NCI-H1092 (cell line): ENCODE measurements around the gene PRKCZ.

Source experiments
- DNase-seq: peaks from one replicate; lab custom pipeline; 2025; lab: John Stamatoyannopoulos, UW

The PRKCZ gene

DNA sequence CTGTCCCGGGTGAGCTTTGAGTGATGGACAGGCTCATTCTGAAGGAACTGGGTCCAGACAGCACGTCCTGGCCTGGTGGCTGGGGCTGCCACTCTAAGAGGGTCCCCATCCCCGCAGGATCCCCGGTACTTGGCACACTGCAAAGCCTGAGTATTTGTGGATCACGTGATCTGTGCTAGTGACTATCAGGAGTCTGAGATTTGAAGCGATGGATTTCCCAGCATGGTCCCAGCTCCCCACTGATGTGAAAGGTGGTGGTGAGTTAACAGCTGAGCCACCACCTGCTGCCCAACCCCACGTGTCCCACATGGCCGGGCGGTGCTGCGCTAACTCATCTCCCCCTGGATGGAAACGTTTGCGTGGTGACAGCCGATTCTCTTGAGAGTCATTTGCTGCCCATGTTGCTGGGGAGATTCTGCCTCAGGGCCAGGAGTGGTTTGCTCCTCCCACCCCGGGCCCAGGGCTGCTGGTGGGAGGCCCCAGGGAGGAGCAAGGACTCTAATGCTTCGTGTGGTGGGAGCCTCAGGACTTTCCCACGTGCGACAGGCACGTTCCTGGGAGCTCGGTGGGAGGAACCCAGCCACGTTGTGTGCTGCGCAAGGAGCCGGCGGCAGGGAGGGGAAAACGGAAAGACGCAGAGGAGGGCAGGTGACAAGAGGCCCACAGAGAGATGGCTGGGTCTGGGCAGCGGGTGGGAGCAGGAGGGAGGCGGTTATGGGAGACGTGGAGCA is 129.2 kb downstream of the PRKCZ start:
- no peak for DNase-seq

DNA sequence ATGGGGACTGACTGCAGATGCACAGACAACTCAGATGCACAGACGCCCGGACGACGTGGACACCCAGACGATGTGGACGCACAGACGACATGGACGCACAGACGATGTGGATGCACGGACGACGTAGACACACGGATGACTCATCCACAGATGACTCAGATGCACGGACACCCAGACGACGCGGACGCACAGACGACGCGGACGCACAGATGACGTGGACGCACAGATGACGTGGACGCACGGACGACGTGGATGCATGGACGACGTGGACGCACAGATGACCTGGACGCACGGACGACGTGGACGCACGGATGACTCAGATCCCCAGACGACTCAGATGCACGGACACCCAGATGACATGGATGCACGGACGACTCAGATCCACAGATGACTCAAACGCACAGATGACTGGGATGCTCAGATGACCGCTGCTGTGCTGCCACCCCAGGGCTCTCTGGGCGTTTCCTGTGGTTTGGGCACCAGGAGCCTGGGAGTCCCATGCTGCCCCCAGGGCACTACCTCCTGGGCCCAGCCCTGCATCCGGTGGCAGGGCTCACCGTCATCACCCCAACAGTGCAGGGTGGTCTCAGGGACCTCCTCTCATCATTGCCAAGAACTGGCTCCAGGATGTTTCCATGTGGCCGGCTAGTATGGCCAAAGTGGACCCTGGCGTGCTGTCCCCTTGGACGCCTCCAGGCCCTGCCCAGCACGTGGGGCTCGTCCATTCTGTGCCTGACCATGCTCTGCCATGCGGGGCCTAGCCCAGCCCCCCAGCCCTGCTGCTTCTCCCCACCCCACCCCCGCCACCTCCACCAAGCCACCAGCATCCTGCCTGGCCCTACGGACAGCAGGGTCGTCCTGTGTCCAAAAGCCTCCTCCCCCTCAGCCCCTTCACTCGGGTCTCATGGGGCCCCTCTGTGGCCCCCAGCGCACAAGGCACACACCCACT is 130.4 kb downstream of the PRKCZ start:
- DNase-seq, result no peak

DNA sequence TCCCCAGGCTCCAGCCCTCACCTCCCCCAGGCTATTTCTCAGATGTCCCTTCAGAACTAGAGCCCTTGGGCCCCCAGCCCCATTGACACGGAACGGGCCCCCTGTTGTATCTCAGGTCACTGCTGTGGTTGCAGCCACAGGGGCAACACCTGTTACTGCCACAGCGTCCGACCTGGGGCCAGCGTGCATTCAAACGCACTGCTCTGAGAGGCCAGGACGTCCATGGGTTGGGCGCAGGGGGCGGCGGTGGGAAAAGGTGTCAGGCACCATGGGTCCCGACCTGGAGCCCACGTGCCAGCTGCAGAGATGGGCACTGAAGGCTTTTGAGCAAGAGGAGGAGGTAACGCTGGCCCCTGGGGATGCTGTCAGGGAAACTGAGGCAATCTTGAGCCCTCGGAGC is 131.1 kb downstream of the PRKCZ start:
- DNase-seq, result no peak

DNA sequence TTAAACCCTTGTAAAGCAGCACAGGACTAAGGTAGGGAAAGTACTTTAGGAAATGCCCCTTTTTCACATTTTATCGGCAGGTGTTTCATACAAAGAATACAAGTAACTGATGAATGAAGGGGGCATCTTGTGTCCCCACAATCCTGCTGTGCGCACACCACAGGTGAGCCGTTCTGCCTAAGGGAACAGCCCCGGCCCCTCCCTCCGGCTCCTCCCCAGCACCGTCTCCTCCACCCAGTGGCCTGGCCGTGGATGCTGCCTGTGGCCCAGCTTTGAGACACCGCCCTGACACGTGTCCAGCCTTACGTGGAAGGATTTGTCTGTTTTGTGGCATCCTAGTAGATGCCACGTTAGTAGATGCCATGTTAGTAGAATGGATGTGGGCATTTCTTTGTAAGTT is 131.5 kb downstream of the PRKCZ start:
- no peak for DNase-seq

DNA sequence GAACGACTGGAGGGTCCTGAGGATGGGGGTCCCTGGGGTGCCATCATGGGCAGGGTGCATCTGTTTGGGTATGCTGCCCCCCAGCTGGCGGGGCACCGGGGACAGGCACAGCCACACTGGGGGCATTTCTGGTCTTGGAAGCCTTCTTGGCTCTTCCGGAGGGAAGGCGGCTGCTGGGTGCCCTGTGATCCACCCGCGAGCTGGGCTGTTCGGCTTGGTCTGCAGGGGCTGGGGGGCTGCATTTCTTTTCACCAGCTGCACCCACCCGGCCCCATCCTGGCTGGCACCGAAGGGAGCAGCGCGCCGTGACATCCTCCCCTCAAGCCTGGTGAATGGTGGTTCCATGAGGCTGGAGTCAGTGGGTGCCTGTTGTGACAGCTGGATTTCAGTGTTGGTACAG is 132.2 kb downstream of the PRKCZ start:
- DNase-seq, result no peak

DNA sequence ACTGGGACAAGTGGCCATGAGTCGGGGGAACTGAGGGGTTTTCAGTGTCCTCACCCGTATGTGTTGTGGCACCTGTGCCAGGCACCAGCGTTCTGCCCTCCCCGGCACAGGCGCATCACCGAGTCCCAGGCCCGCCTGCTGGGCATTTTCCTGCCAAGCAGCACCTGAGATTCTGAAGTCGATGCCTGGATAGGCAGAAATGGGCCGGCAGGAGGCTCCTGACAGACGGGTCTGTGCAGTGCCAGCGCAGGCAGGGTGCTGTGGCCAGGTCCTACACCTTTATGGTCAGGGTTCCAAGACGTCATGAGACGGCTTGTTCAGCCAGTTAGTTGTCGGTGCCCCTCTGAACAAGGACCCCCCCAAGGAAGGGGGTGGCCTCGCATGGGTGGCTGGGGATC is 133.7 kb downstream of the PRKCZ start:
- no peak for DNase-seq

DNA sequence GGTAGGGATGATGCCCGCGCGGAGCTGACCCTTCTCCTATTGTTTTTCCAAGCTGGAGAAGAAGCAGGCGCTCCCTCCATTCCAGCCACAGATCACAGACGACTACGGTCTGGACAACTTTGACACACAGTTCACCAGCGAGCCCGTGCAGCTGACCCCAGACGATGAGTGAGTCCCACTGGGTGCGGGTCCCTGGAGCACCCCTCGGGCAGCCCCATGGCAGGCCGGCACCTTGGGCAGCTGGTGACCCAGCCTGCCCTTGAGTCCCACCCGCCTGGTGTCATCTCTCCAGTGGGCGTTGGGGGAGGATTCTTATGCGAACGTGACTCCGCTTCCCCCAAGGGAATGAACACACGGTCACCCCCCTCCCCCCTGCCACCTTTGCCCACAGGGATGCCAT is 134.3 kb downstream of the PRKCZ start:
- no peak for DNase-seq

DNA sequence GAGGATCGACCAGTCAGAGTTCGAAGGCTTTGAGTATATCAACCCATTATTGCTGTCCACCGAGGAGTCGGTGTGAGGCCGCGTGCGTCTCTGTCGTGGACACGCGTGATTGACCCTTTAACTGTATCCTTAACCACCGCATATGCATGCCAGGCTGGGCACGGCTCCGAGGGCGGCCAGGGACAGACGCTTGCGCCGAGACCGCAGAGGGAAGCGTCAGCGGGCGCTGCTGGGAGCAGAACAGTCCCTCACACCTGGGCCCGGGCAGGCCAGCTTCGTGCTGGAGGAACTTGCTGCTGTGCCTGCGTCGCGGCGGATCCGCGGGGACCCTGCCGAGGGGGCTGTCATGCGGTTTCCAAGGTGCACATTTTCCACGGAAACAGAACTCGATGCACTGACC is 134.7 kb downstream of the PRKCZ start:
- no peak for DNase-seq

DNA sequence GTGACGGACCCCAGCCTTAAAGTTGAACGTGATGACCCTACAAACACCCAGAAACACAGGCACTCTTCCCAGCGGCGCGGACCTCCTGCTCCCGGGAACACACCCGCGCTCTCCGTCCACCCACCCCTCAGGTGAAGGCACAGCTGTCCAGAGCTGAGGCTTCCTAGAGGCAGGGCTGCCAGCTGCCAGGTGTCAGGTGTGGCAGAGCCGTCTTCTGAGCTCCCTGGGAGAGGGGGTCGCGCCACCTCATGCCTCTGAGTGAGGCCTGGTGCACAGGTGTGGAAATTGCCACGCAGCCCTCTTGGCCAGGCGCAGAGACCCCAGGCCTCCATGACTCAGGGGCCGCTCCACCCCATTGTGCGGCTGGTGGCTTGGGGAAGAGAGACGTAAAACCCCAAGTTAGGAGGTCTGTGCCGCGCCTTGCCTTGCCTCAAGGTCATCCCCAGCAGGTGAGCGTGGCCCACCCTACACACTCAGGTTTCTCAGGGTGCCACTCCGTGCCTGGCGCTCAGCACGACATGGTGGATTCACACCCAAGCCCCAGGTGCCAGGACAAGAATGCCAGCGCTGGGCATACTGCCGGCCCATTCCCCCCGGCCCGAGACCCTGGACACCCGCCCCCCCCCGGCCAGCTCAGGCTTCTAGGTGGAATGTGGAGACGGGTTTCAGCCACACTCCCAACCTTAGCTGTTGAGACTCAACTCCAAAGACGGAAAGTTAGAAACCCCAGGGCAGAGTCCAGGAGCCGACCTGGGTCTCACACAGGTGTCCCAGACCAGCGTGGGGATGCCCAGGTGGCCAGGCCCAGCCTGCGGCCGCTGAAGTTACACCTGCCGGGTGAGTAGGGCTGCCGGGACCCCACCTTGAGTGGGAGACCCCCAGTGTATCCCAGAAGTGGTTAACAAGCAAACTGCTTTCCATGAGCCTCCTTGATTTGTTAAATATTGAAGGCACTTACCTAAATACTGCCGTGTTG is 136.0 kb downstream of the PRKCZ start:
- no peak for DNase-seq

DNA sequence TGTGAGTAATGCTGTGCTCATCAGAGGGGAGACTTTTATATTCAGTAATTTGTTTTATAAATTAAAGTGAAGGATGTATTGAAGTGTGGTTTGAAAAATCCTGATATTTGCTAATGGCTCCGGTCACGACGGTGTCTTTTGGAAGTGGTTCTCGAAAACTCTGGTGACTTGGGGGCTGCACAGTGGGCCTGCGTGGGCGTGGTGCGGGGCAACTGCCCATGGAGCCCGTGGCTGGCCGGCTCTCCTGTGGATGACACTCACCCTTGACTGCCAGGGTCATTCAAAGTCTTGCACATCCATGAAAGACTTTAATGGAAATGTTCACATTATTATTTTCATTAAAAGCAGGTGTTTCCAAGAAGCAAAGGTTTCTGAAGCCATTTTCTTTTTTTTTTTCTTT is 136.7 kb downstream of the PRKCZ start:
- DNase-seq, result no peak

DNA sequence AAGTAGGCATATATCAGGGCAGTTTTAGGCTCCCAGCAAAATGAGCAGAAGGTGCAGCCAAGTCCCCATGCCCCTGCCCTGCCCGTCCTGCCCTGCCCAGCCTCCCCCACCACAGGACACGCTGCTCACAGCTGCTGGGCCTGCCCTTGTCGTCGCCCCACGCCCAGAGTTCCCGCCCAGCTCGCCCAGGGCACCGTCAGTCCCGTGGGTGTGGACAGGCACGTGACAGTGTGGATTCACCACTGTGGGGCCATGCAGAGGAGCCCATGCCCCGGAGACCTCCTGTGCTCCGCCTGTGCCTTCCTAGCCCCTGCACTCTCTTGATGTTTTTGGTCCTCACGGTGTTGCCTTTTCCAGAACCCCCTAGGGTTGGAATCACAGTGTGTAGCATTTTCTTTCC is 137.4 kb downstream of the PRKCZ start:
- DNase-seq, result no peak

DNA sequence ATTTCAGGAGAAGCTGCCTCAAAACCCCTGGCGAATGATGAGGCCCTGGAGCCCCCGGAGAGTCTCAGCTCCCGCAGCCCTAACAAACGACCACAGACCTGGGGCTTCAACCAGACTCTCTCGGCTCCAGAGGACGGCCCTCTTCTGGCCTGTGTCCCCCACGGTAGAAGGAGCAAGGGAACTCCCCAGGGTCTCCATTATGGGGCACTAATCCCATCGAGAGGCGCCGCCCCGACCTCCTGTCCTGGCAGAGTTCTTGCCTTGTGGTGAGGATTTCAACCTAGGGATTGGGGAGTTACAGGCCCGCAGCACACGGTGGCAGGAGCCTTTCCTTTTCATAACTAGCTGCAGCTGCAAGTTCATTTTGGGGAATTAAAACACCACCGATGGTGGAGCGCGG is 138.1 kb downstream of the PRKCZ start:
- DNase-seq, result no peak

DNA sequence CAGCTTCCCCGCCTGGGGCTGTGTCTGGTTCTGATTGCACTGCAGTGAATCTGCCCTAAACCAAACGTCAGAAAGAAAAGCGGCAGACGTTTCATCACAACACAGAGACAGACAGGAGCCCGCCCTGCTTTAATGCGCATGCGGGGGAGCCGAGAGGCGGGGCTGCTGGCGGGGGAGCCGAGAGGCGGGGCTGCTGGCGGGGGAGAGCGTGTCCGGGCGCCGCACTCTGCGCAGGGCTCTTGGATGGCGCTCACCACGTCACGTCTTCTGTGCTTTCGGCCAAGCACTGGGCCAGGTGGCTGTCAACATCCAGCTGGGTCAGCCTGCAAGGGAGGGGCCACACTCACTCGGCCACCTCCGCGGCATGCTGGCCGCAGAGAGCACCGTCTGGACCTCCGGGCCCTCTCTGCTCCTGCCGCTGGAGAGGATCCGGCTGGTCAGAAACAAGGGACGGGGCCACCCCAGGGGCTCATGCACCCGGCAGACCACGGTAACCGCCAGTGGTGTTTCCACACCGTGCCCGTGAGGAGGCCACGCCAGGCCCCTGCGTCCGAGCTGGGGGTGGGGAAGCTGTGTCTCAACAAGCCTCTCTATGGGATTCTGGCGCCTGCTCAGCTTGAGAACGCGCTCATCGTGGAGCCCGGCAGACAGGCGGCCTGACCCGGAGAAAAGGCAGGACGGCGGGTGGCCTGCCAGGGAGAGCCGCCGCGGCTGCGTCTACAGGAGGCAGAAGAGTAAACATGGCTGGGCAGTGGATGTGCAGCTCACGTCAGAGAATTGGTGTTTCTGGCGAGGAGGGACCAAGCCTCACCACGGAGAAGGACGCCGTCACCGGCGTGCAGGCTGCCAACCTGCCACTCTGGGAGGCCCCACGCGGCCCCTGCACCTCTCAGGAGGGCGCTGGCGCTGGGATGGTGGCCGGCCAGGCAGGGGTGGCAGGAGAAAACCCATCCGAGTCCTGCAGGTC is 139.5 kb downstream of the PRKCZ start:
- DNase-seq, result peak; percentile 83

DNA sequence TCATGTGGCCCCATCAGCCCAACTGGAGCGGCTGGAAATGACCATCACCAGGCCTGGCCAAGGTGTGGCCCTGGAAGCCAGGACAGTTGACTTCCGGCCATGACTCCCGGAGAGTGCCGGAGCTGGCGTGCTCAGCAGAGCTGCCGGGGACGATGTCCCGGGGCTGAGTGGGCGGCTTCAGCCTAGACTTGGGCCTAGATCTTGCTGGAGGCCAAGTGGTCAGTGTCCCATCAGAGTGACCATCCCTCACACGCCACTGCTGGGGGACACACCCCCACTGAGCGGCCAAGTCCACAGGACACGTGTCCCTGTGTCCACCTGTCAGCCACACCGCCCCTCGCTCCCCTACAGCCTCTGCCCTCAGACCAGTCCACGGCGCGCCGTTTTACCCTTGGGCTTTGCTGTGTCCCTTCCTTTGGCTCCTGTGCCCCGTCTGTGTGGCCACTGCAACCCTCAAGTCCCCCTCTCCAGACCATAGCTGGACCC is 140.3 kb downstream of the PRKCZ start:
- DNase-seq, result no peak

DNA sequence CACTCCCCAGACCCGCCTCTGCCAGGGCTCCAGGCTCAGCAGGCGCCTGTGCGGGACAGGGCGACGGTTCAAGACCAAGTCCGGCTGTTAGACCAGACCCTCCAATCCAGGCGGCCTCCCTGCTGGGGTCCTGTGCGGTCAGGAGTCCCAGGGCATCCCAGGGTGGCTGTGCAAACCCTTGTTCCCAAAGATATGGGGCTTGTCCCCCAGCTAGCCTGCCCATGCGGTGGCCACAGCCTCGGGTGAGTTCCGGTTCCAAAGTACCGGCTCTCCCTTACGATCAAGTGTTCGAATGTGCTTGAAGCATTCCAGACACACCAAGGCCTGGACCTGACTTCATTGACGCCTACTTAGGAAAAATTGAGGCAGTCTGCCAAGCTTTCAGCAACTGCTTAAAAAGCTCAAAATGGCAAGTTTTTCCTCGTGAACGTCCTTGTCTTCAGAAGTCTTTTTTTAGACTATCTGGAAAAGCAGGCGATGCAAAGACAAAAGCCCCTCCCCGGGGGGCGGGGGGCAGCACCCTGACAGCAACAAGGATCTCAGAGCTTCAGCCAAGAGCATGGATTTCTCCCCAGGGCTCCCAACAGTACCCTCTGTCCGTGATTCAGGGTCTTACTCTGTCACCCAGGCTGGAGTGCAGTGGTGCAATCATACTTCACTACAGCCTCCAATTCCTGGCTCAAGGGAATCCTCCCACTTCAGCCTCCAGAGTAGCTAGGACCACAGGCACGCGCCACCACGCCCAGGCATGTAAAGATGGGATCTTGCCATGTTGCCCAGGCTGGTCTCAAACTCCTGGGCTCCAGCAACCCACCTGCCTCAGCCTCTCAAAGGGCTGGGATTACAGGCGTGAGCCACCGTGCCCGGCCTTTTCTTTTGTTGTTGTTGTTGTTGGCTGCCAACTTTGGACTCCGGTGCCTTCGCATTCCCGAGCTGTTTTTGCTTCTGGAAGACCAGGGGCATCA is 142.1 kb downstream of the PRKCZ start:
- DNase-seq, result no peak

DNA sequence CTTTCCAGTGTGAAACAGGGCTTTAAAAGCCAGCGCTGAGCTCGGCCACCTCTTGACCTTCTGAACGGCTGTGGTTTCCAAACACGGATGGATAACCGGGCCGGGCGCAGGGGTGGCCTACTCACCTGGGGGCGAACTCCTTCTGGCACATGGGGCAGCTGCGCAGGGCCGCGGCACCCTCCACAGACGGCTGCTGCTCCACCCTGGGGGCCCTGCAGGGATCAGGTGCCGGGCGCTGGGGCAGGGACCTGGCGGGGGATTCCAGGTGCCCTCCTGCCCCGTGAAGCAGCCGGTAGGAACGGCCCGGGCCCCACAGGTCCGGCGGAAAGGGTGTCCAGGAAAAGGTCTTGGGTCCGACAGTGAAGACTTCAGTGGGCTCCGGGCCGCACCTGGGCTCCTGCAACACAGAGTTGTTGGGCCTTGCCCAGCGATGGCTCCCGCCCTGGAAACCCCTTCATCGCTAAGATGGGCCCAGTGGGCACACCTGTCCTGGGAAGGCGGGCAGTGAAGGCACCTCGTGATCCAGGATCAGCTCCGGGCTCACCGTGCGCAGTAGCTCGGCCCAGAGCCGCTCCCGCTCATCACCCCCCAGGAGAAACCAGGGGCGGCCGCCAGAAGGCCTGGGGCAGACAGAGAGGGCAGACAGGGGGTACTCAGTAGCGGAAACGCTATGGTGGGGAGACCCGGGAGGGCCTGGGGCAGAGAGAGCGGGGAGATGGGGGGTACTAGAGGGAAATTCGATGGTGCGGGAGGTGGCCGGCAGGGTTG is 143.5 kb downstream of the PRKCZ start:
- DNase-seq, result no peak

DNA sequence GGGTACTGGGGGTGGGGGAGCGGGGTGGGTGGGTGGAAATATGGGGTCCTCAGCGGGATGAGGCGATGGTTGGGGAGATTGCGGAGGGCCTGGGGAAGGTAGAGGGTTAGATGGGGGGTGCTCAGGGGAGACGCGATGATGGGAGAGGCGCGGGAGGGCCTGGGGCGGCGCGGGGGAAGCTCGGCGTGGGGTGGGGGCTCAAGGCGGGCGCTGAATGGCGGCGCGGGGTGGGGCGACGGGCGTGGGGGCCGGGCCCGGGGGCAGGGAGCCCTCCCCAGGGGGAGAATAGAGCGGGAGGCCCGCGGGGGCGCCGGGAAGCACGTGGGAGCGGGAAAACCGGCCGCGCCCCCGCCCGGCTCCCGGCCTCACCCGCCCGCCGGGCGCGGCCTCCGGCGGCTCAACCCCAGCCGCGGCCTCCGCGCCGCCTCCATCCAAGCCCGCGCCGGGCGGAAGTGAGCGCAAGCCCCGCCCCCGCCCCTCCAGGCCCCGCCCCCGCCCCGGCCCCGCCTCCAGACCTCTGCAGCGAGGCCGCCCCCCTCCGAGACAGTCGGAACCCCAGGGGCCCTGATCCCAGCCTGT is 144.2 kb downstream of the PRKCZ start, which contains the start of gene FAAP20:
Gene FAAP20, minus strand, starts transcription at position 454 of the 579 bp plus-strand sequence. Its CDS starts 23 bp downstream, at position 431.
- DNase-seq, result peak; percentile 24
